ENCODE results near the gene TAS2R38.

TAS2R38 gene

GRCh38 chr7:141952461-141952860 is 21.1 kb downstream of the TAS2R38 start:
- Histone ChIP-seq H2BK5ac (ENCODE audit: low read length) (no peak overlapping the region), H3K4me3 (ENCODE audit: low read length) (no peak overlapping the region), H2BK15ac (replicated peaks; ENCODE audit: low read depth) (no peak overlapping the region), H4K5ac (ENCODE audit: low read length) (no peak overlapping the region), H3K79me1 (ENCODE audit: low read length) (no peaks in the 10 kb centered on the region), H4K8ac (ENCODE audit: low read depth, low read length) (no peak overlapping the region), H3K9ac (ENCODE audit: low read length) (no peak overlapping the region), H3K18ac (ENCODE audit: low read length) (no peak overlapping the region), H3K79me2 (ENCODE audit: control insufficient read depth, insufficient read depth, low read length) (no peaks in the 10 kb centered on the region), H3K27me3 (ENCODE audit: insufficient read depth, low read length, poor library complexity) (no peaks in the 10 kb centered on the region), H3K4me2 (ENCODE audit: low read length) (no peak overlapping the region), H3K4ac (ENCODE audit: low read depth, low read length) (no peak overlapping the region), H3K27ac (ENCODE audit: low read depth, low read length) (no peak overlapping the region), H2BK120ac (ENCODE audit: low read depth, low read length) (no peak overlapping the region), H3K23ac (ENCODE audit: low read length) (no peak overlapping the region), H3K36me3 (ENCODE audit: control insufficient read depth, insufficient read depth, low read length) (no peaks in the 10 kb centered on the region), H3K4me1 (ENCODE audit: control insufficient read depth, low read depth, low read length) (no peaks in the 10 kb centered on the region), H3K56ac (ENCODE audit: low read length) (no peak overlapping the region), H2AK5ac (ENCODE audit: low read length) (no peak overlapping the region)
- WGBS (ENCODE audit: extremely low coverage, insufficient coverage, low lambda C conversion rate): no CpG with 5 or more reads among the region's 1 CpG
- DNase-seq: no peak

- no peak overlapping the region for H3K4me3 ChIP-seq (ENCODE audit: low read length)
- H4K8ac ChIP-seq (ENCODE audit: low read depth, low read length): no peak overlapping the region
- no peak overlapping the region for H3K18ac ChIP-seq (ENCODE audit: low read length)
- H2BK5ac ChIP-seq (ENCODE audit: low read length): no peak overlapping the region
- no peak overlapping the region for H3K4ac ChIP-seq (ENCODE audit: low read depth, low read length)
- no peak overlapping the region for H2BK120ac ChIP-seq (ENCODE audit: low read depth, low read length)
- no peaks in the 10 kb centered on the region for H3K79me2 ChIP-seq (ENCODE audit: control insufficient read depth, insufficient read depth, low read length)
- H3K36me3 ChIP-seq (ENCODE audit: control insufficient read depth, insufficient read depth, low read length): no peaks in the 10 kb centered on the region
- H2BK15ac ChIP-seq (replicated peaks; ENCODE audit: low read depth): no peak overlapping the region
- no peak overlapping the region for H3K27ac ChIP-seq (ENCODE audit: low read depth, low read length)
- no peak overlapping the region for H3K23ac ChIP-seq (ENCODE audit: low read length)
- H3K79me1 ChIP-seq (ENCODE audit: low read length): no peaks in the 10 kb centered on the region
- no peak overlapping the region for H4K5ac ChIP-seq (ENCODE audit: low read length)
- H2AK5ac ChIP-seq (ENCODE audit: low read length): no peak overlapping the region
- no peaks in the 10 kb centered on the region for H3K27me3 ChIP-seq (ENCODE audit: insufficient read depth, low read length, poor library complexity)
- H3K4me2 ChIP-seq (ENCODE audit: low read length): no peak overlapping the region
- no peaks in the 10 kb centered on the region for H3K4me1 ChIP-seq (ENCODE audit: control insufficient read depth, low read depth, low read length)
- WGBS (ENCODE audit: extremely low coverage, insufficient coverage, low lambda C conversion rate): no CpG with 5 or more reads among the region's 1 CpG
- no peak overlapping the region for H3K9ac ChIP-seq (ENCODE audit: low read length)
- H3K56ac ChIP-seq (ENCODE audit: low read length): no peak overlapping the region
- no peak for DNase-seq
These were observed 22.8 kb downstream of the TAS2R38 start for GRCh38 chr7:141950806-141951205.

GRCh38 chr7:141949911-141950310 is 23.7 kb downstream of the TAS2R38 start:
- no peaks in the 10 kb centered on the region for H3K79me1 ChIP-seq (ENCODE audit: low read length)
- no CpG with 5 or more reads among the region's 3 CpGs for WGBS (ENCODE audit: extremely low coverage, insufficient coverage, low lambda C conversion rate)
- H3K23ac ChIP-seq (ENCODE audit: low read length): no peak overlapping the region
- no peak overlapping the region for H3K18ac ChIP-seq (ENCODE audit: low read length)
- H3K56ac ChIP-seq (ENCODE audit: low read length): no peak overlapping the region
- H4K8ac ChIP-seq (ENCODE audit: low read depth, low read length): no peak overlapping the region
- no peak overlapping the region for H2BK120ac ChIP-seq (ENCODE audit: low read depth, low read length)
- H3K4me1 ChIP-seq (ENCODE audit: control insufficient read depth, low read depth, low read length): no peaks in the 10 kb centered on the region
- H3K27ac ChIP-seq (ENCODE audit: low read depth, low read length): no peak overlapping the region
- H3K4me3 ChIP-seq (ENCODE audit: low read length): no peak overlapping the region
- no peak overlapping the region for H2BK5ac ChIP-seq (ENCODE audit: low read length)
- H3K4ac ChIP-seq (ENCODE audit: low read depth, low read length): no peak overlapping the region
- DNase-seq: no peak
- no peak overlapping the region for H4K5ac ChIP-seq (ENCODE audit: low read length)
- no peak overlapping the region for H3K4me2 ChIP-seq (ENCODE audit: low read length)
- no peak overlapping the region for H2AK5ac ChIP-seq (ENCODE audit: low read length)
- H3K79me2 ChIP-seq (ENCODE audit: control insufficient read depth, insufficient read depth, low read length): no peaks in the 10 kb centered on the region
- no peak overlapping the region for H2BK15ac ChIP-seq (replicated peaks; ENCODE audit: low read depth)
- no peak overlapping the region for H3K9ac ChIP-seq (ENCODE audit: low read length)
- H3K27me3 ChIP-seq (ENCODE audit: insufficient read depth, low read length, poor library complexity): no peaks in the 10 kb centered on the region
- no peaks in the 10 kb centered on the region for H3K36me3 ChIP-seq (ENCODE audit: control insufficient read depth, insufficient read depth, low read length)

- H3K36me3 ChIP-seq (ENCODE audit: control insufficient read depth, insufficient read depth, low read length): no peaks in the 10 kb centered on the region
- H4K5ac ChIP-seq (ENCODE audit: low read length): no peak overlapping the region
- no peak overlapping the region for H2BK15ac ChIP-seq (replicated peaks; ENCODE audit: low read depth)
- H3K27ac ChIP-seq (ENCODE audit: low read depth, low read length): no peak overlapping the region
- no peak overlapping the region for H3K9ac ChIP-seq (ENCODE audit: low read length)
- no peak overlapping the region for H3K18ac ChIP-seq (ENCODE audit: low read length)
- H2BK120ac ChIP-seq (ENCODE audit: low read depth, low read length): no peak overlapping the region
- H3K4me1 ChIP-seq (ENCODE audit: control insufficient read depth, low read depth, low read length): no peaks in the 10 kb centered on the region
- H3K4ac ChIP-seq (ENCODE audit: low read depth, low read length): no peak overlapping the region
- H2AK5ac ChIP-seq (ENCODE audit: low read length): no peak overlapping the region
- H3K4me2 ChIP-seq (ENCODE audit: low read length): no peak overlapping the region
- no CpG with 5 or more reads among the region's 2 CpGs for WGBS (ENCODE audit: extremely low coverage, insufficient coverage, low lambda C conversion rate)
- no peak overlapping the region for H3K4me3 ChIP-seq (ENCODE audit: low read length)
- DNase-seq: no peak
- no peak overlapping the region for H3K56ac ChIP-seq (ENCODE audit: low read length)
- H4K8ac ChIP-seq (ENCODE audit: low read depth, low read length): no peak overlapping the region
- H2BK5ac ChIP-seq (ENCODE audit: low read length): no peak overlapping the region
- no peak overlapping the region for H3K23ac ChIP-seq (ENCODE audit: low read length)
- no peaks in the 10 kb centered on the region for H3K79me2 ChIP-seq (ENCODE audit: control insufficient read depth, insufficient read depth, low read length)
- H3K27me3 ChIP-seq (ENCODE audit: insufficient read depth, low read length, poor library complexity): no peaks in the 10 kb centered on the region
- no peaks in the 10 kb centered on the region for H3K79me1 ChIP-seq (ENCODE audit: low read length)
These were observed 24.1 kb downstream of the TAS2R38 start for GRCh38 chr7:141949451-141949850.

GRCh38 chr7:141949021-141949420 is 24.6 kb downstream of the TAS2R38 start:
- H2BK120ac ChIP-seq (ENCODE audit: low read depth, low read length): no peak overlapping the region
- no peaks in the 10 kb centered on the region for H3K4me1 ChIP-seq (ENCODE audit: control insufficient read depth, low read depth, low read length)
- no CpG with 5 or more reads among the region's 2 CpGs for WGBS (ENCODE audit: extremely low coverage, insufficient coverage, low lambda C conversion rate)
- no peaks in the 10 kb centered on the region for H3K27me3 ChIP-seq (ENCODE audit: insufficient read depth, low read length, poor library complexity)
- H2BK5ac ChIP-seq (ENCODE audit: low read length): no peak overlapping the region
- no peak overlapping the region for H4K5ac ChIP-seq (ENCODE audit: low read length)
- no peak overlapping the region for H2BK15ac ChIP-seq (replicated peaks; ENCODE audit: low read depth)
- no peak overlapping the region for H3K18ac ChIP-seq (ENCODE audit: low read length)
- no peak for DNase-seq
- H3K9ac ChIP-seq (ENCODE audit: low read length): no peak overlapping the region
- no peaks in the 10 kb centered on the region for H3K79me2 ChIP-seq (ENCODE audit: control insufficient read depth, insufficient read depth, low read length)
- H3K79me1 ChIP-seq (ENCODE audit: low read length): no peaks in the 10 kb centered on the region
- no peak overlapping the region for H3K4me3 ChIP-seq (ENCODE audit: low read length)
- H3K56ac ChIP-seq (ENCODE audit: low read length): no peak overlapping the region
- no peak overlapping the region for H2AK5ac ChIP-seq (ENCODE audit: low read length)
- no peak overlapping the region for H3K4me2 ChIP-seq (ENCODE audit: low read length)
- H3K36me3 ChIP-seq (ENCODE audit: control insufficient read depth, insufficient read depth, low read length): no peaks in the 10 kb centered on the region
- no peak overlapping the region for H3K23ac ChIP-seq (ENCODE audit: low read length)
- no peak overlapping the region for H3K27ac ChIP-seq (ENCODE audit: low read depth, low read length)
- no peak overlapping the region for H3K4ac ChIP-seq (ENCODE audit: low read depth, low read length)
- no peak overlapping the region for H4K8ac ChIP-seq (ENCODE audit: low read depth, low read length)

- Histone ChIP-seq H3K79me2 (ENCODE audit: control insufficient read depth, insufficient read depth, low read length) (no peaks in the 10 kb centered on the region), H3K23ac (ENCODE audit: low read length) (no peak within 1 kb of the TSS), H3K27ac (ENCODE audit: low read depth, low read length) (no peak within 1 kb of the TSS), H3K4me3 (ENCODE audit: low read length) (no peak within 1 kb of the TSS), H3K4ac (ENCODE audit: low read depth, low read length) (no peak within 1 kb of the TSS), H3K79me1 (ENCODE audit: low read length) (no peaks in the 10 kb centered on the region), H3K9ac (ENCODE audit: low read length) (no peak within 1 kb of the TSS), H2BK15ac (replicated peaks; ENCODE audit: low read depth) (no peak within 1 kb of the TSS), H2AK5ac (ENCODE audit: low read length) (no peak within 1 kb of the TSS), H3K56ac (ENCODE audit: low read length) (no peak within 1 kb of the TSS), H3K4me1 (ENCODE audit: control insufficient read depth, low read depth, low read length) (no peaks in the 10 kb centered on the region), H3K4me2 (ENCODE audit: low read length) (no peak within 1 kb of the TSS), H3K36me3 (ENCODE audit: control insufficient read depth, insufficient read depth, low read length) (no peaks in the 10 kb centered on the region), H4K8ac (ENCODE audit: low read depth, low read length) (no peak within 1 kb of the TSS), H2BK5ac (ENCODE audit: low read length) (no peak within 1 kb of the TSS), H2BK120ac (ENCODE audit: low read depth, low read length) (no peak within 1 kb of the TSS), H3K27me3 (ENCODE audit: insufficient read depth, low read length, poor library complexity) (no peaks in the 10 kb centered on the region), H4K5ac (ENCODE audit: low read length) (no peak within 1 kb of the TSS), H3K18ac (ENCODE audit: low read length) (no peak within 1 kb of the TSS)
- DNase-seq: no peak
- WGBS (ENCODE audit: extremely low coverage, insufficient coverage, low lambda C conversion rate): no CpG with 5 or more reads among the region's 3 CpGs
These were observed 26.8 kb downstream of the TAS2R38 start, which contains the start of gene CLEC5A for GRCh38 chr7:141946796-141947195. Gene CLEC5A, minus strand, starts transcription at chr7:141946974. Its CDS starts 682 bp downstream, at chr7:141946292.
